GM23338 (cell line): ENCODE results near the gene COX17. TPM values are rescaled to one million over a fixed set of nuclear protein-coding genes. Genes with fewer than 3 reads are reported as not detected.

Source experiments
- ATAC-seq: fragments of 200-7000 bp; cut with Tn5 transposase; 3 replicates; pipeline ENCODE4 v1.9.1; 2020
- DNase-seq: peaks from one replicate; pipeline ENCODE4 v3.0.0-alpha.2; 2015; ENCODE audit warnings: low spot score
- H2AFZ ChIP-seq: fragments of 200-600 bp; sonication (generic); 2 replicates; pipeline ENCODE4 v1.8.0; 2016; ENCODE audit warnings: antibody characterized with exemption, mild to moderate bottlenecking, moderate library complexity
- H3F3A ChIP-seq: fragments of 200-600 bp; sonication (generic); replicated peaks from 2 replicates; pipeline ENCODE4 v1.8.0; 2017; ENCODE audit warnings: antibody characterized with exemption, mixed run types, low read depth
- H3K27ac ChIP-seq: fragments of 200-600 bp; sonication (generic); 2 replicates; pipeline ENCODE4 v1.6.1; 2016; ENCODE audit warnings: low read depth
- H3K27me3 ChIP-seq: fragments of 200-600 bp; sonication (generic); 2 replicates; pipeline ENCODE4 v1.8.0; 2016; ENCODE audit warnings: mild to moderate bottlenecking, mixed run types, moderate library complexity; ENCODE audit not compliant: insufficient read depth
- H3K36me3 ChIP-seq: fragments of 200-600 bp; sonication (generic); 2 replicates; pipeline ENCODE4 v1.8.0; 2016; ENCODE audit warnings: mild to moderate bottlenecking; ENCODE audit not compliant: insufficient read depth
- H3K4me1 ChIP-seq: fragments of 200-600 bp; sonication (generic); 2 replicates; pipeline ENCODE4 v1.8.0; 2016; ENCODE audit warnings: mild to moderate bottlenecking, moderate library complexity; ENCODE audit not compliant: insufficient read depth
- H3K4me2 ChIP-seq: fragments of 200-600 bp; sonication (generic); 2 replicates; pipeline ENCODE4 v1.7.1; 2017; ENCODE audit warnings: mixed run types
- H3K4me3 ChIP-seq: fragments of 200-600 bp; sonication (generic); 2 replicates; pipeline ENCODE4 v1.6.1; 2016; ENCODE audit warnings: mixed run types
- H3K79me2 ChIP-seq: fragments of 200-600 bp; sonication (generic); replicated peaks from 2 replicates; pipeline ENCODE4 v1.8.0; 2017; ENCODE audit warnings: mild to moderate bottlenecking; ENCODE audit not compliant: insufficient read depth
- H3K9me2 ChIP-seq: fragments of 200-600 bp; sonication (generic); 2 replicates; pipeline ENCODE4 v1.8.0; 2017; ENCODE audit not compliant: insufficient read depth
- H4K20me1 ChIP-seq: fragments of 200-600 bp; sonication (generic); replicated peaks from 2 replicates; pipeline ENCODE4 v1.8.0; 2017; ENCODE audit warnings: mild to moderate bottlenecking; ENCODE audit not compliant: insufficient read depth
- H3K27ac Mint-ChIP-seq: 2 replicates; pipeline ENCODE4 v1.8.0; 2020; ENCODE audit warnings: inconsistent platforms, mild to moderate bottlenecking, moderate library complexity, mixed read lengths
- H3K27me3 Mint-ChIP-seq: 3 replicates; pipeline ENCODE4 v1.8.0; 2022; ENCODE audit warnings: low read depth, mild to moderate bottlenecking, moderate library complexity, mixed read lengths, inconsistent platforms; ENCODE audit not compliant: insufficient read depth, poor library complexity
- H3K36me3 Mint-ChIP-seq: 3 replicates; pipeline ENCODE4 v1.8.0; 2021; ENCODE audit warnings: low read depth, mild to moderate bottlenecking, inconsistent platforms, moderate library complexity, mixed read lengths
- H3K4me1 Mint-ChIP-seq: 3 replicates; pipeline ENCODE4 v1.8.0; 2020; ENCODE audit warnings: mild to moderate bottlenecking, inconsistent platforms, mixed read lengths
- H3K4me3 Mint-ChIP-seq: 3 replicates; pipeline ENCODE4 v1.8.0; 2021; ENCODE audit warnings: moderate library complexity, mild to moderate bottlenecking, inconsistent platforms, mixed read lengths
- H3K9me3 Mint-ChIP-seq: 3 replicates; pipeline ENCODE4 v1.8.0; 2020; ENCODE audit warnings: moderate library complexity, mild to moderate bottlenecking, inconsistent platforms, mixed read lengths
- CREB1 ChIP-seq: fragments of 250-450 bp; sonication (Bioruptor Pico); IDR thresholded peaks from 2 replicates; pipeline ENCODE4 v1.5.0; 2020; ENCODE audit warnings: low read depth, mild to moderate bottlenecking, moderate library complexity
- EZH2 ChIP-seq: fragments of 200-600 bp; sonication (generic); IDR thresholded peaks from one replicate; pipeline ENCODE4 v1.8.0; 2017; ENCODE audit warnings: antibody characterized with exemption, mild to moderate bottlenecking, low read depth; ENCODE audit not compliant: unreplicated experiment
- EZH2phosphoT487 ChIP-seq: fragments of 200-600 bp; sonication (generic); IDR thresholded peaks from one replicate; pipeline ENCODE4 v1.8.1; 2018; ENCODE audit warnings: antibody characterized with exemption; ENCODE audit not compliant: unreplicated experiment
- JUNB ChIP-seq: IDR thresholded peaks from one replicate; pipeline ENCODE4 v1.6.1; 2016; ENCODE audit warnings: antibody characterized with exemption; ENCODE audit not compliant: unreplicated experiment
- NANOG ChIP-seq: IDR thresholded peaks from 2 replicates; pipeline ENCODE4 v1.6.1; 2016; ENCODE audit warnings: antibody characterized with exemption, borderline replicate concordance
- STAT1 ChIP-seq: IDR thresholded peaks from one replicate; pipeline ENCODE4 v1.6.1; 2016; ENCODE audit warnings: antibody characterized with exemption; ENCODE audit not compliant: unreplicated experiment
- ZNF331 ChIP-seq: fragments of 250-450 bp; sonication (Bioruptor Pico); IDR thresholded peaks from 2 replicates; pipeline ENCODE4 v1.5.0; 2020; ENCODE audit warnings: low read depth, mild to moderate bottlenecking, moderate library complexity
- polyA plus RNA-seq: library from polyadenylated mRNA; unstranded; fragments of >200 nt; fragmentation: Nextera tagmentation; extraction: Ambion mirVana; gene quantifications from 2 replicates; pipeline ENCODE4 v1.2.1, GENCODE V29; 2016
- total RNA-seq: library from RNA; depleted of rRNA; stranded (reverse); fragments of >200 nt; shearing (Covaris generic); gene quantifications from 2 replicates; pipeline ENCODE4 v1.2.3, GENCODE V29; 2014
- TF ChIP-seq, protein P1 (sequence below), 2 experiments: fragments of 200-600 bp in 1 of 2; sonication (generic) in 1 of 2; conservative IDR thresholded peaks; 2 replicates each; pipeline versions ENCODE4 v1.5.1 to v1.6.1; 2016 to 2017; ENCODE audit warnings: antibody characterized with exemption in 2 of 2, low read depth in 2 of 2, mild to moderate bottlenecking in 2 of 2, moderate library complexity in 1 of 2
- TF ChIP-seq, protein P2 (sequence below): IDR thresholded peaks from 2 replicates; pipeline ENCODE4 v1.6.1; 2016; ENCODE audit warnings: antibody characterized with exemption

COX17 gene
- total and polyA plus RNA-seq, 2 experiments from 2014 or later = 24.0 to 324 TPM

DNA sequence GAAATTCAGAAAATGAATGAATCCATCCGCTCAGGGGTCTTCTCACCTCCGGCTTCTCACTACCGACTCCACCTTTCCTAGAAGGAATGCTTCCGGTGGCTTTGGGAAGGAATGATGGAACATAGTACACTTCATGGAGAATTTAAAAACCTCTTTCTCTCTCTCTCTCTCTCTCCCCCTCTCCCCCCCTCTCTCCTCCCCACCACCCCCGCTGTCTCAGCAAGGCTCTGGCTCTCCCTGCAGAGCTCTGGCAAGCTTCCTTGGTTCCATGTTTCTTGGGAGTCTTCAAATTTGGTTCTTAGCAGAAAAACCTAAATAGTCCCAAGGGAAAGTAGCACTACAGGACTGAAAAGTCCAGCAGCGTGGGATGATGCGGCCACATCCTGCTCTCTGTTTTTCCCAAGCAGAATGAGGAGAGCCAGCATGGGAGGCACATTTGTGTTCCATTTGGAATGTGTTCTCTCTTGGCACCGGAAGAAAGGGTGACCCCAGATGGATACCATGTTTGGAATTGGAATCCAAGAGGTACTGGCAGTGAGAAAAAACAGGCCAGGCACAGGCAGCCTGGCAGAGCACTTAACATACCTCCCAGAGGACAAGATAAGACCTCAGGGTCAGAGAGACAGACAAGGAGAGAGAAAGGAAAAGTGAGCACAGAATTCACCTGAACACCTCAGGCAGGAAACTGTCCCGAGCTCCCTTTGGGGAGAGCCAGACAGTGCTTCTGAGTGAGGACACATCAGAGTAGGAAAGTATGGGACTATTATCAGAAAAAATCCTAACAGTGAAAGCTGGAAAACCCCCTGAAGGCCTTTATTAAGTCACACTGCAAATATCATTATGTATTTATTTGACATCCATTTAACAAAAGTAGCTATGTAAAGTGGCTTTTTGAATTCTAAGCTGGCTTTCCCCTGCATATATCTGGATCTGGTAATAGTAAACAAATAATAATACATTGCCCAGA lies 16.4 kb downstream of the COX17 start, which contains the start of gene POPDC2:
POPDC2 (minus strand) TSS at position 116 of the 967 bp plus-strand sequence. CDS start 166 bp downstream, outside the sequence.
- Histone ChIP-seq H3K27ac (no peak within 1 kb of the TSS), H3K4me2 (no peak within 1 kb of the TSS), H3K27me3 (no peaks in the 10 kb centered on the region), H4K20me1 (no peaks in the 10 kb centered on the region), H2AFZ (no peak within 1 kb of the TSS), H3K4me3 (no peak within 1 kb of the TSS), H3K9me2 (no peaks in the 10 kb centered on the region), H3K79me2 (no peaks in the 10 kb centered on the region), H3K4me1 (no peaks in the 10 kb centered on the region), H3K36me3 (no peaks in the 10 kb centered on the region), H3F3A (no peaks in the 10 kb centered on the region)
- H3K27ac Mint-ChIP-seq = no peak within 1 kb of the TSS; the same call in 1 of the 2 replicates
- no peak for ATAC-seq
- no peak within 1 kb of the TSS for H3K4me3 Mint-ChIP-seq
- no peaks in the 10 kb centered on the region for H3K27me3 Mint-ChIP-seq
- H3K9me3 Mint-ChIP-seq = no peaks in the 10 kb centered on the region
- H3K4me1 Mint-ChIP-seq = peaks cover 2% of the 10 kb centered on the region
- TF ChIP-seq, protein P1, sequence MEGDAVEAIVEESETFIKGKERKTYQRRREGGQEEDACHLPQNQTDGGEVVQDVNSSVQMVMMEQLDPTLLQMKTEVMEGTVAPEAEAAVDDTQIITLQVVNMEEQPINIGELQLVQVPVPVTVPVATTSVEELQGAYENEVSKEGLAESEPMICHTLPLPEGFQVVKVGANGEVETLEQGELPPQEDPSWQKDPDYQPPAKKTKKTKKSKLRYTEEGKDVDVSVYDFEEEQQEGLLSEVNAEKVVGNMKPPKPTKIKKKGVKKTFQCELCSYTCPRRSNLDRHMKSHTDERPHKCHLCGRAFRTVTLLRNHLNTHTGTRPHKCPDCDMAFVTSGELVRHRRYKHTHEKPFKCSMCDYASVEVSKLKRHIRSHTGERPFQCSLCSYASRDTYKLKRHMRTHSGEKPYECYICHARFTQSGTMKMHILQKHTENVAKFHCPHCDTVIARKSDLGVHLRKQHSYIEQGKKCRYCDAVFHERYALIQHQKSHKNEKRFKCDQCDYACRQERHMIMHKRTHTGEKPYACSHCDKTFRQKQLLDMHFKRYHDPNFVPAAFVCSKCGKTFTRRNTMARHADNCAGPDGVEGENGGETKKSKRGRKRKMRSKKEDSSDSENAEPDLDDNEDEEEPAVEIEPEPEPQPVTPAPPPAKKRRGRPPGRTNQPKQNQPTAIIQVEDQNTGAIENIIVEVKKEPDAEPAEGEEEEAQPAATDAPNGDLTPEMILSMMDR (conservative IDR thresholded peaks at IDR 0.05; ENCODE audit: low read depth in 2 of 2) = no peak
- TF ChIP-seq NANOG (no peak), EZH2phosphoT487 (no peak), ZNF331 (no peak), EZH2 (no peak), JUNB (no peak)
- TF ChIP-seq, protein P2, sequence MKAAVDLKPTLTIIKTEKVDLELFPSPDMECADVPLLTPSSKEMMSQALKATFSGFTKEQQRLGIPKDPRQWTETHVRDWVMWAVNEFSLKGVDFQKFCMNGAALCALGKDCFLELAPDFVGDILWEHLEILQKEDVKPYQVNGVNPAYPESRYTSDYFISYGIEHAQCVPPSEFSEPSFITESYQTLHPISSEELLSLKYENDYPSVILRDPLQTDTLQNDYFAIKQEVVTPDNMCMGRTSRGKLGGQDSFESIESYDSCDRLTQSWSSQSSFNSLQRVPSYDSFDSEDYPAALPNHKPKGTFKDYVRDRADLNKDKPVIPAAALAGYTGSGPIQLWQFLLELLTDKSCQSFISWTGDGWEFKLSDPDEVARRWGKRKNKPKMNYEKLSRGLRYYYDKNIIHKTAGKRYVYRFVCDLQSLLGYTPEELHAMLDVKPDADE = no peak
- H3K36me3 Mint-ChIP-seq = no peaks in the 10 kb centered on the region
- no peak for DNase-seq

DNA sequence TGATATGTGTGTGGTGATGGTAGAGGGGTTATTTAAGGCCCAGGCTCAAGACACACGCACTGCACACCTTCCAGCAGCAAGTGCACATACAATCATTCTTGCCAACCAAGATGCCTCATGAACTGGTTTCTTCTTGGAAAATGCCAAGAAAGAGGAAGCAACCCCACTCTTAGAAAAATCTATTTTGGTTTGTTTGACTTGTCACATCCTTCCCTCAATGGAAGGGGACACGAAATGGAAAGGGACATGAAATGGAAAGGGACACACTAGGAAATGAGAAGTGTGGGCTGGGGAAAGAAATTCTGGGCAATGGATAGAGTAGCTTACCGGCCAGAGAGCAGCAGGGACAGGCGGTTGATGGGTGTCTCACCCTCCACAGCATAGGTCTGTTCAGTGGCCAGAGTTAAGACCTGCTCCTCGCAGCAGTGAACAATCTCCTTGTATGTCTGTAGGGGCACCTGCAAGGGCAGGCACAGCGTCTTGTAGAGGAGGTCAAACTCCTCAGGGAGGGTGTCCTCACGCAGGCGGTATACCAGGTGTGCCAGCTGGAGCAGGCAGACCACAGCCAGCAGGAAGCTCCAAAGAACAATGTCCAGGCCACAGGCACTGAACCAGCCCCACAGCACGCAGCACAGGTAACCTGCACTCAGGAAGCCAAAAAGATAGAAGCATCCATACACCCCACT lies 17.5 kb downstream of the COX17 start:
- H3K27ac ChIP-seq = no peak overlapping the region
- TF ChIP-seq CREB1 = no peak
- TF ChIP-seq ZNF331 = no peak
- no peak for TF ChIP-seq NANOG
- TF ChIP-seq, protein P2 = no peak
- no peak for TF ChIP-seq STAT1
- H3K4me3 Mint-ChIP-seq = no peak overlapping the region
- peaks cover 2% of the 10 kb centered on the region for H3K4me1 Mint-ChIP-seq
- H3K4me1 ChIP-seq = no peaks in the 10 kb centered on the region
- H3K36me3 Mint-ChIP-seq = no peaks in the 10 kb centered on the region
- no peaks in the 10 kb centered on the region for H3K9me3 Mint-ChIP-seq
- no peaks in the 10 kb centered on the region for H4K20me1 ChIP-seq
- H3K36me3 ChIP-seq = no peaks in the 10 kb centered on the region
- H2AFZ ChIP-seq = no peak overlapping the region
- no peak for ATAC-seq
- H3F3A ChIP-seq = no peaks in the 10 kb centered on the region
- H3K4me2 ChIP-seq = no peak overlapping the region
- H3K4me3 ChIP-seq = no peak overlapping the region
- H3K79me2 ChIP-seq = no peaks in the 10 kb centered on the region
- DNase-seq = no peak
- H3K27me3 ChIP-seq = no peaks in the 10 kb centered on the region
- H3K27me3 Mint-ChIP-seq = no peaks in the 10 kb centered on the region
- H3K9me2 ChIP-seq = no peaks in the 10 kb centered on the region
- H3K27ac Mint-ChIP-seq = no peak overlapping the region; the same call in 1 of the 2 replicates
